ENCODE data around the gene ZNF322.

ZNF322 gene

DNA sequence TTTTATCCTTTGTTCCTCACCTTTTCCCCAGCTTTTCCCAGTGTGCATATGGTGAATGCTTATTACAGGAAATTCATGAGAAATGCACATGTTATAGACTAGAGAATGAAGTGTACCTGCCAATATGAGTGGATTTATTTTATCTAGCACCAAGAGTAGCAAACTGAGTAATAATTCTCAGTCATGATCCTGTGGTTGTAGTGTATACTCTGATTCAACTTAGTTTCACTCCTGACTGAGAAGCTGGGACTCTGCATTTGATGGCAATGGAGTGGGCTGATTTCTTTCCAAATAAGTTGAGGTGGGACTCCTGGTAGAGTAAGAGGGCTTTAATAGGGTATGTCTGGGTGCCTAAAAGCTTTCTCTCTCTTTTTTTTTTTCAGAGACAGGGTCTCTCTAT is 58.8 kb downstream of the ZNF322 start:
- Histone ChIP-seq H3K36me3 (ENCODE audit: control insufficient read depth, insufficient read depth, low read length) (no peaks in the 10 kb centered on the region), H3K4me2 (ENCODE audit: low read length) (no peak overlapping the region), H3K9me3 (ENCODE audit: control insufficient read depth, low read length) (no peaks in the 10 kb centered on the region), H3K4me1 (peaks cover 3% of the 10 kb centered on the region), H3K27ac (no peak overlapping the region), H3K27me3 (ENCODE audit: control insufficient read depth, insufficient read depth, low read length) (no peaks in the 10 kb centered on the region), H3K4me3 (ENCODE audit: low read depth, low read length) (no peak overlapping the region), H3K79me2 (no peaks in the 10 kb centered on the region), H2AFZ (no peak overlapping the region), H3K9ac (no peak overlapping the region)
- TF ChIP-seq, protein P1, sequence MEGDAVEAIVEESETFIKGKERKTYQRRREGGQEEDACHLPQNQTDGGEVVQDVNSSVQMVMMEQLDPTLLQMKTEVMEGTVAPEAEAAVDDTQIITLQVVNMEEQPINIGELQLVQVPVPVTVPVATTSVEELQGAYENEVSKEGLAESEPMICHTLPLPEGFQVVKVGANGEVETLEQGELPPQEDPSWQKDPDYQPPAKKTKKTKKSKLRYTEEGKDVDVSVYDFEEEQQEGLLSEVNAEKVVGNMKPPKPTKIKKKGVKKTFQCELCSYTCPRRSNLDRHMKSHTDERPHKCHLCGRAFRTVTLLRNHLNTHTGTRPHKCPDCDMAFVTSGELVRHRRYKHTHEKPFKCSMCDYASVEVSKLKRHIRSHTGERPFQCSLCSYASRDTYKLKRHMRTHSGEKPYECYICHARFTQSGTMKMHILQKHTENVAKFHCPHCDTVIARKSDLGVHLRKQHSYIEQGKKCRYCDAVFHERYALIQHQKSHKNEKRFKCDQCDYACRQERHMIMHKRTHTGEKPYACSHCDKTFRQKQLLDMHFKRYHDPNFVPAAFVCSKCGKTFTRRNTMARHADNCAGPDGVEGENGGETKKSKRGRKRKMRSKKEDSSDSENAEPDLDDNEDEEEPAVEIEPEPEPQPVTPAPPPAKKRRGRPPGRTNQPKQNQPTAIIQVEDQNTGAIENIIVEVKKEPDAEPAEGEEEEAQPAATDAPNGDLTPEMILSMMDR (IDR thresholded peaks at IDR 0.05), result no peak

DNA sequence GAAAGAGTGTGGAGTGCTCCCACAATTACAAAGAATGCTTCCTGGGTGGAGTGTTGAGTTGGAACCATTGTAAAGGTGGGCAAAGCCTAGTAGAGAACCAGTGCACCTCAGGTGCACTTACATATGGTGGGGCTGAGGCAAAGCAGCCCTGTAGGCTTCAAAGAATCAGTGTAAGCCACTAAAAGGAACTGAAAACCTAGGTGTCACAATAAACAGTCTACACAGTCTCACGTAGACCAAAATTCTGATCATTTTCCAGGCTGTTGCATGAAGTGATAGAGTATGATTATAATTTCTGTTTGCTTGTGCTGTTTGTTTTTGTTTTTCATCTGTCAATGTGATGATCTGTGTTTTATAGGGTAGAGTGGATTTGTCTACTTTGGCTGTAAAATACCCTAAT is 60.0 kb downstream of the ZNF322 start:
- Histone ChIP-seq H2AFZ (no peak overlapping the region), H3K9me3 (ENCODE audit: control insufficient read depth, low read length) (no peaks in the 10 kb centered on the region), H3K79me2 (no peaks in the 10 kb centered on the region), H3K36me3 (ENCODE audit: control insufficient read depth, insufficient read depth, low read length) (no peaks in the 10 kb centered on the region), H3K4me3 (ENCODE audit: low read depth, low read length) (no peak overlapping the region), H3K27me3 (ENCODE audit: control insufficient read depth, insufficient read depth, low read length) (no peaks in the 10 kb centered on the region), H3K4me1 (peaks cover 3% of the 10 kb centered on the region), H3K9ac (no peak overlapping the region), H3K27ac (no peak overlapping the region), H3K4me2 (ENCODE audit: low read length) (no peak overlapping the region)
- TF ChIP-seq, protein P1 (IDR thresholded peaks at IDR 0.05), result no peak

- TF ChIP-seq, protein P1 (IDR thresholded peaks at IDR 0.05), result no peak
- Histone ChIP-seq H3K9ac (no peak overlapping the region), H3K4me3 (ENCODE audit: low read depth, low read length) (no peak overlapping the region), H3K4me1 (peaks cover 3% of the 10 kb centered on the region), H3K27me3 (ENCODE audit: control insufficient read depth, insufficient read depth, low read length) (no peaks in the 10 kb centered on the region), H3K27ac (no peak overlapping the region), H2AFZ (no peak overlapping the region), H3K9me3 (ENCODE audit: control insufficient read depth, low read length) (no peaks in the 10 kb centered on the region), H3K79me2 (no peaks in the 10 kb centered on the region), H3K36me3 (ENCODE audit: control insufficient read depth, insufficient read depth, low read length) (no peaks in the 10 kb centered on the region), H3K4me2 (ENCODE audit: low read length) (no peak overlapping the region)
Observed at GRCh38 chr6:26599134-26599533, 60.4 kb downstream of the ZNF322 start.

DNA sequence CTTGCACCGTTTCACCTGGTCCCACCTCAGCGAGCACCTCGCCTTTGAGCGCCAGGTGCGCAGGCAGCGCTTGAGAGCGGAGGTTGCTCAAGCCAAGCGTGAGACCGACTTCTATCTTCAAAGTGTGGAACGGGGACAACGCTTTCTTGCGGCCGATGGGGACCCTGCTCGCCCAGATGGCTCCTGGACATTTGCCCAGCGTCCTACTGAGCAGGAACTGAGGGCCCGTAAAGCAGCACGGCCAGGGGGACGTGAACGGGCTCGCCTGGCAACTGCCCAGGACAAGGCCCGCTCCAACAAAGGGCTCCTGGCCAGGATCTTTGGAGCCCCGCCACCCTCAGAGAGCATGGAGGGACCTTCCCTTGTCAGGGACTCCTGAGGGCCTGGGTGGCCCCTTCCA is 61.3 kb downstream of the ZNF322 start:
- Histone ChIP-seq H3K79me2 (no peaks in the 10 kb centered on the region), H2AFZ (no peak overlapping the region), H3K36me3 (ENCODE audit: control insufficient read depth, insufficient read depth, low read length) (no peaks in the 10 kb centered on the region), H3K27me3 (ENCODE audit: control insufficient read depth, insufficient read depth, low read length) (no peaks in the 10 kb centered on the region), H3K9me3 (ENCODE audit: control insufficient read depth, low read length) (no peaks in the 10 kb centered on the region), H3K4me2 (ENCODE audit: low read length) (peak overlapping the region; percentile 90), H3K9ac (no peak overlapping the region), H3K4me1 (peaks cover 3% of the 10 kb centered on the region), H3K4me3 (ENCODE audit: low read depth, low read length) (no peak overlapping the region), H3K27ac (no peak overlapping the region)
- TF ChIP-seq, protein P1 (IDR thresholded peaks at IDR 0.05), result no peak

- Histone ChIP-seq H3K27me3 (ENCODE audit: control insufficient read depth, insufficient read depth, low read length) (no peaks in the 10 kb centered on the region), H3K9me3 (ENCODE audit: control insufficient read depth, low read length) (no peaks in the 10 kb centered on the region), H3K4me1 (peaks cover 3% of the 10 kb centered on the region), H3K4me2 (ENCODE audit: low read length) (peak overlapping the region; percentile 90), H3K9ac (no peak overlapping the region), H3K27ac (no peak overlapping the region), H3K79me2 (no peaks in the 10 kb centered on the region), H3K36me3 (ENCODE audit: control insufficient read depth, insufficient read depth, low read length) (no peaks in the 10 kb centered on the region), H3K4me3 (ENCODE audit: low read depth, low read length) (peak overlapping the region; percentile 85), H2AFZ (no peak overlapping the region)
- TF ChIP-seq, protein P1 (IDR thresholded peaks at IDR 0.05), result no peak
Observed at GRCh38 chr6:26597821-26598220, 61.7 kb downstream of the ZNF322 start.
